Measurements from ENCODE around the gene CCDC138.

GRCh38 chr2:108786008-108786353 is 590 bp upstream of the CCDC138 start:
- no peak for TF ChIP-seq CTCF (conservative IDR thresholded peaks at IDR 0.05; ENCODE audit: low read depth, low read length)
- TF ChIP-seq EZH2phosphoT487 (IDR thresholded peaks at IDR 0.05; ENCODE audit: borderline replicate concordance, low read length), result no peak
- no peak for TF ChIP-seq EZH2 (IDR thresholded peaks at IDR 0.05; ENCODE audit: low read length, unreplicated experiment)
